DND-41 (cell line): Measurements from ENCODE around the gene AHNAK2.
A peak's percentile ranks its signal among the peaks of the same experiment; 100 is the strongest.

Experiments used
- CTCF ChIP-seq: IDR thresholded peaks from 2 replicates; pipeline ENCODE4 v1.5.1; 2012; ENCODE audit warnings: borderline replicate concordance, low read length, moderate library complexity, mild to moderate bottlenecking; ENCODE audit not compliant: poor library complexity, severe bottlenecking; ENCODE audit errors: extremely low read depth
- EZH2 ChIP-seq: IDR thresholded peaks from 3 replicates; pipeline ENCODE4 v1.6.1; 2012; ENCODE audit warnings: borderline replicate concordance, low read depth, mild to moderate bottlenecking, moderate library complexity, low read length, inconsistent platforms; ENCODE audit not compliant: severe bottlenecking

- TF ChIP-seq CTCF, result peak; percentile 77
- TF ChIP-seq EZH2, result no peak
These were observed 45.2 kb downstream of the AHNAK2 start for GRCh38 chr14:104932676-104933631.
